Skeletal muscle cell (primary cell): ENCODE measurements around the gene TAF12.
"Not testable (repeated sequence)": the region's sequence is repeated elsewhere in the genome, so short reads cannot be mapped to it uniquely, and the experiment has no call there.

ENCODE experiments used
- DNase-seq: peaks from one replicate; pipeline ENCODE4 v3.0.0-alpha.2; 2010; ENCODE audit warnings: low read depth
- H3K4me3 ChIP-seq: 2 replicates; pipeline ENCODE4 v1.5.1; 2011; ENCODE audit warnings: low read depth, mild to moderate bottlenecking, control low read depth, low read length, moderate library complexity

TAF12 gene

GRCh38 chr1:28642847-28643635 lies at the start of gene TAF12:
Gene TAF12 (minus strand): TSS chr1:28643067. CDS start chr1:28622081, 20,986 bp downstream.
- peak; percentile 85 for DNase-seq
- peak within 1 kb of the TSS; percentile 61 for H3K4me3 ChIP-seq

- DNase-seq, H3K4me3 ChIP-seq: not testable (repeated sequence)
Measured at GRCh38 chr1:28691627-28692026, 48.8 kb upstream of the TAF12 start.

GRCh38 chr1:28684937-28685336 lies 42.1 kb upstream of the TAF12 start:
- DNase-seq: no peak
- H3K4me3 ChIP-seq: no peak overlapping the region

GRCh38 chr1:28682840-28683239 lies 40.0 kb upstream of the TAF12 start:
- H3K4me3 ChIP-seq: no peak overlapping the region
- DNase-seq: no peak

- H3K4me3 ChIP-seq: no peak overlapping the region
- no peak for DNase-seq
Measured at GRCh38 chr1:28680151-28680550, 37.3 kb upstream of the TAF12 start.

- no peak for DNase-seq
- no peak overlapping the region for H3K4me3 ChIP-seq
Measured at GRCh38 chr1:28675924-28676257, 33.0 kb upstream of the TAF12 start.

- not testable (repeated sequence) for DNase-seq, H3K4me3 ChIP-seq
Measured at GRCh38 chr1:28672971-28673370, 30.1 kb upstream of the TAF12 start.

- H3K4me3 ChIP-seq: no peak overlapping the region
- no peak for DNase-seq
Measured at GRCh38 chr1:28671254-28671780, 28.4 kb upstream of the TAF12 start.

- H3K4me3 ChIP-seq: peak overlapping the region; percentile 84
- DNase-seq: no peak
Measured at GRCh38 chr1:28668956-28669723, 26.3 kb upstream of the TAF12 start.

GRCh38 chr1:28668191-28668955 lies 25.5 kb upstream of the TAF12 start, which contains the start of gene GMEB1:
Gene GMEB1 (plus strand): TSS chr1:28668784. CDS start chr1:28683613, 14,829 bp downstream.
- no peak for DNase-seq
- peak within 1 kb of the TSS; percentile 84 for H3K4me3 ChIP-seq

- no peak for DNase-seq
- no peak overlapping the region for H3K4me3 ChIP-seq
Measured at GRCh38 chr1:28666806-28667205, 23.9 kb upstream of the TAF12 start.

- DNase-seq: no peak
- no peak overlapping the region for H3K4me3 ChIP-seq
Measured at GRCh38 chr1:28663871-28664470, 21.1 kb upstream of the TAF12 start.

- no peak for DNase-seq
- no peak overlapping the region for H3K4me3 ChIP-seq
Measured at GRCh38 chr1:28656335-28656734, 13.5 kb upstream of the TAF12 start.

- DNase-seq: not testable (repeated sequence)
Measured at GRCh38 chr1:28655448-28656311, 12.8 kb upstream of the TAF12 start.

GRCh38 chr1:28653870-28654269 lies 11.0 kb upstream of the TAF12 start:
- not testable (repeated sequence) for DNase-seq

More at GRCh38 chr1:28655448-28656311, 12.8 kb upstream of the TAF12 start:
- H3K4me3 ChIP-seq: not testable (repeated sequence)

GRCh38 chr1:28653063-28653462 lies 10.2 kb upstream of the TAF12 start:
- not testable (repeated sequence) for H3K4me3 ChIP-seq, DNase-seq

More at GRCh38 chr1:28653870-28654269, 11.0 kb upstream of the TAF12 start:
- H3K4me3 ChIP-seq: not testable (repeated sequence)

- DNase-seq: peak; percentile 98
- H3K4me3 ChIP-seq: peak within 1 kb of the TSS; percentile 42
Measured at GRCh38 chr1:28648474-28649198, 5.8 kb upstream of the TAF12 start, which contains the start of gene RNU11. Gene RNU11 (plus strand): TSS chr1:28648600.
